IPS-NIHi7 (cell line): ENCODE measurements around the gene ARFGAP3.

Experiments
- DNase-seq: peaks from one replicate; pipeline ENCODE4 v3.0.0; 2012; ENCODE audit warnings: mixed read lengths; ENCODE audit errors: extremely low spot score

Gene ARFGAP3

DNA sequence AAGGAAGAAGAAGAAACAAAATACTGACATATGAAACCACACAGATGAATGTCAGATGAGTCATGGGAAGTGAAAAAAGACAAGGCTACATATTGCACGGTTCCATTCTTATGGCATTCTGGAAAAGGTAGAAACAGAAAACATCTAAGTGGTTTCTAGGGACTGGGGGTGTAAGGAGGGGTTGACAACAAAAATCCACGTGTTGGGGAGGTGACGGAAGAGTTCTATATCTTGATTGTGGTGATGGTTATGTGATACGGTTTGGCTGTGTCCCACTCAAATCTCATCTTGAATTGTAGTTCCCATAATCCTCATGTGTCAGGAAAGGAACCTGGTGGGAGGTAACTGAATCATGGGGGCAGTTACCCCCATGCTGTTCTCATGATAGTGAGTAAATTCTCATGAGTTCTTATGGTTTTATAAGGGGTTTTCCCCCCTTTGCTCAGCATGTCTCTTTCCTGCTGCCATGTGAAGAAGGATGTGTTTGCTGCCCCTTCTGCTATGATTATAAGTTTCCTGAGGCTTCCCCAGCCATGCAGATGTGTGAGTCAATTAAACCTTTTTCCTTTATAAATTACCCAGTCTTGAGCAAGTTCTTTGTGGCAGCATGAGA, 6.4 kb upstream of the ARFGAP3 start:
- DNase-seq = no peak

DNA sequence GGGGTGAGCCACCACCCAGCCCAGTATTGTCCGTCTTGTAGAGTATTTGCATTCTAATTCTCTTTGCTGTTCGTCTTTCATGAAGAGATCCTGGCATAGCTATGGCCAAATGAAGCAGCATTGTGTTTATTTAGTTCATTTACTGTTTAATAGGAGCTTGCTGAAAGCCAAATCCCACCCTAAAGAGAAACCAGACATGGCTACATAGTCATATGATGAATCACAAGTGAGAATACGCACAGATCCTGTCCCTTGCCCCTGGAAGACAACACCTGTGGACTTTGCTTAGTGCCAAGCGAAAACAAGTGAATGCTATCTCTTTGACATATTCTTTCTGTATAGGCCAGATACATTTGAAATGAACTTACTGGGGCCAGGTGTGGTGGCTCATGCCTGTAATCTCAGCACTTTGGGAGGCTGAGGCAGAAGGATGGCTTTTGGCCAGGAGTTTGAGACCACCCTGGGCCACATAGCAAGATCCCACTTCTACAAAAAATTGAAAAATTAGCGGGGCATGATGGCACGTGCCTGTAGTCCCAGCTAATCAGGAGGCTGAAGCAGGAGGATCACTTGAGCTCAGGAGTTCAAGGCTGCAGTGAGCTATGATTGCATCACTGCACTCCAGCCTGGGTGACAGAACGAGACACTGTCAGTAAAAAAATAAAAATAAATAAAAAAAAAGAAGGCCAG, 5.1 kb upstream of the ARFGAP3 start:
- no peak for DNase-seq

- no peak for DNase-seq
These were observed 3.9 kb upstream of the ARFGAP3 start for GRCh38 chr22:42860968-42861367.

- DNase-seq = no peak
These were observed 890 bp upstream of the ARFGAP3 start for GRCh38 chr22:42857845-42858481.

DNA sequence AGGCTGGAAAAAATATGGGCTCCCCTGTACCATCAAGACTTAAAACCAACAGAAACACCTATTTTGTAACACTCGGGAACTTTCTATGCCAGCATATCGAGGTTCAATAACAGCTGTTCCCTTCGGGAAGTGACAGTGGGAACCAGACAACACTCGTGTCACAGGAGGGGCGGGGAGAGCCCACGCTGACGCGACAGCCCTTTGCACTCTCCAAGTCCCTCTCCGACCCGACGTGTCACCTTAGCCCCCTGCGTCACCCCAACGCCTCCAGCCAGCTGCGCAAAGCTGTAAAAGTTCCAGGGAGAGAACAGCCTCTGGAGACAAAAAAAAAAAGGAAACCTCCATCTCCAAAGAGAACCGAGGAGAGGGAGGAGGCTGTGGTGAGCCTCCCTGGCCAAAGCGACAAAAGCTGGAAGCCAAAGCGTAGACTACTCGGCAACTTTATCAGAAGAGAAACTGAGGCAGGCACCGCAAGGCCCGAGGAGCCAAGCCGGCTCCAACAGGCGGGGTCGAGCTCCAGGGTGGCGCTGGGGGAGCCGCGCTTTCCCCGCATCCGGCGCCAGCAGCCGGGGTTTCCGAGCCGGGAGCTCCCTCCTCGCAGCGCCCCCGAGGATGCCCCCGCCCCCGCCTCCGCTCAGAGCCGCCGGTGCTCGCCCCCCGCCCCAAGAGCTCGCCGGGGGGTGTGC, 751 bp downstream of the ARFGAP3 start:
- DNase-seq = no peak

DNA sequence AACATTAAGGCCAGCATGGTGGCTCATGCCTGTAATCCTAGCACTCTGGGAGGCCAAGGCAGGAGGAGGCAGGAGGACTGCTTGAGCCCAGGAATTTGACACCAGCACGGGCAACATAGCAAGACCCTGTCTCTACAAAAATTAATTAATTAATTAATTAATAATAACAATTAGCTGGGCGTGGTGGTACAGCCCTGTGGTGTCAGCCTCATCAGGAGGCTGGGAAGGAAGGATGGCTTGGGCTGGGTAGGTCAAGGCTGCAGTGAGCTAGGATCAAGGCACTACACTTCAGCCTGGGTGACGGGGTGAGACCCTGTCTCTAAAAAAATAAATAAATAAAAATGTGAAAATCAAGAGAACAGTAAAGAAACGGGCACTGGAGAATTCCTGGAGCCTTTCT, 1.4 kb downstream of the ARFGAP3 start:
- no peak for DNase-seq

DNA sequence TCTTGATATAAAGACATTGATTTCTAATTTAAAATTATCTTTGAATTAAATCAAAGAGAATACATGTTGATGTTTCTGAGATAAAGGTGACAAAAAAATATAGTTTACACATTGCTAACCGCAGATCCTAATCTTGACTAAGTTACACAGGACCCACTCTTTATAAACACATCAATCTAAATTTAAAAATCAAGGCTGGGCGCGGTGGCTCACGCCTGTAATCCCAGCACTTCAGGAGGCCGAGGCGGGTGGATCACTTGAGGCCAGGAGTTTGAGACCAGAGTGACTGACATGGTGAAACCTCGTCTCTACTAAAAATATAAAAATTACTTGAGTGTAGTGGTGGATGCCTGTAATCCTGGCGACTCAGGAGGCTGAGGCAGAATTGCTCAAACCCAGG, 1.9 kb downstream of the ARFGAP3 start:
- no peak for DNase-seq

GRCh38 chr22:42848941-42849550, 8.0 kb downstream of the ARFGAP3 start:
- no peak for DNase-seq

- DNase-seq = no peak
These were observed 10.0 kb downstream of the ARFGAP3 start for GRCh38 chr22:42847110-42847509.

DNA sequence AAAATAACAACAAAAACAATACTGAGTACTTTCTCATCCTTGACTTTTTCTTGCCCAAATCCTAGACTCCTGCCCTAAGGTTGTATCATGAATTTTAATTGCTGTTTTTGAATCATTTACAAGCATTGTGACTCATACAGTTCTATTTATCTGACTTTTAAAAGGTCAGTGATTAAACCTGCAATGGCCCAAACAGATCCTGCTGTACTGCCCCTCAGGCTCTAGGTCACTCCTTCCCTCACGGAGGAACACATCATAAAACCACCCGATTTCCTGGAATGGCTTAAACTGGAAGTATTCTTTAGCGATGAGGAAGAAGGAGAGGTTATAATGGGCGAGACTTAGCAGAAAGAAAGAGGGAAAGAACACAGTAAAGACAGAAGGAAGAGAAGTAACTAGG, 12.3 kb downstream of the ARFGAP3 start:
- DNase-seq = no peak

DNA sequence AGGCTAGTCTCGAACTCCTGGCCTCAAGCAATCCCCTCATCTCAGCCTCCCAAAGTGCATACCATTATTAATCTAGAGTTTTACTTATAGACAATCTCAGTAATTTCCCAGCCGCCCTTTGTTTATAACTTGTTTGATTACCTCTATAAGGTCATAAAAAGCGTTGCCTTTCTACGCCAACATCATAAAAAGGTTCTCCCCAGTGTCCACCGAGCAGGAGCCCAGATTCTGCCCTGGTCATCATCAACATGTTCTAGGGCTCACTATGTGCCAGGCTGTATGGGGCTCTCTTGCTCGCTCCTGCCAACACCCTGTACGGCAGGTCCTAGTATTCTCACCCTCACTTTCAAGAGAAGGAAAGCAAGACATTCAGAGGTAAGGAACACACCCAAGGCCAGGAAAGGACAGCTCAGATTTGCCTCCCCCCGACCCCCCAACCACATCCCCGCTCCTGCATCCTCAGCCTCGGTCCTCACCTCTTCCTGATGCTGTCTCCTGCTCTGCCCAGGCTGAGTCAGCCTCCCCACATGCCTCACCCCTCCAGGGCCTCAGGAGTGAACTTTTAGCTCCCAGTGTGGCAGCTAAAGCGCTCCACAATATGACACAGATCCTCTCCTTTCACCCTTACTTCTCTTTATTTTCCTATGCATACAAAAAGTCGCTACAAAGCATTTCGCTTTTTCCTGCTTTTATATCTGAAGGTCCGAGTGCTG, 14.3 kb downstream of the ARFGAP3 start:
- no peak for DNase-seq

GRCh38 chr22:42841444-42841843, 15.6 kb downstream of the ARFGAP3 start:
- no peak for DNase-seq

DNA sequence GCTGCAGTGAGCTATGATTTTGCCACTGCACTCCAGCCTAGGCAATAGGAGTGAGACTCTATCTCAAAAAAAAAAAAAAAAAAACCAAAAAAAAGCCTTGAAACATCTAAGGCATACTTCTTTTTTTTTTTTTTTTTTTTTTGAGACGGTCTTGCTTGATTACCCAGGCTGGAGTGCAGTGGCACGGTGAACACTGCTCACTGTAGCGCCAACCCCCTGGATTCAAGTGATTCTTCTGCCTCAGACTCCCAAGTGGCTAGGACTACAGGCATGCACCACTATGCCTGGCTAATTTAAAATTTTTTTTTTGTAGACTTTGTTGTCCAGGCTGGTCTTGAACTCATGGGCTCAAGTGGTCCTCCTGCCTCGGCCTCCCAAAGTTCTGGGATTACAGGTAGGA, 19.5 kb downstream of the ARFGAP3 start:
- DNase-seq = no peak

DNA sequence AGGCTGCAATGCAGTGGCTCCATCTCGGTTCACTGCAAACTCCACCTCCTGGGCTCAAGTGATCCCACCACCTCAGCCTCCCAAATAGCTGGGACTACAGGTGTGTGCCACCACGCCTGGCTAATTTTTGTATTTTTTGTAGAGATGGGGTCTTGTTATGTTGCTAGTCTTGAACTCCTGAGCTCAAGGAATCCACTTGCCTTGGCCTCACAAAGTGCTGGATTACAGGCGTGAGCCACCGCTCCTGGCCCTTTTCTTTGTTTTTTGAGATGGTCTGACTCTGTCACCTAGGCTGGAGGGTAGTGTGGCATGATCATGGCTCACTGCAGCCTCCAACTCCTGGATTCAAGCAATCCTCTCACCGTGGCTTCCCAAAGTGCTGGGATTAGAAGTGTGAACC, 21.0 kb downstream of the ARFGAP3 start:
- DNase-seq = no peak

- no peak for DNase-seq
These were observed 22.7 kb downstream of the ARFGAP3 start for GRCh38 chr22:42834177-42834949.

DNA sequence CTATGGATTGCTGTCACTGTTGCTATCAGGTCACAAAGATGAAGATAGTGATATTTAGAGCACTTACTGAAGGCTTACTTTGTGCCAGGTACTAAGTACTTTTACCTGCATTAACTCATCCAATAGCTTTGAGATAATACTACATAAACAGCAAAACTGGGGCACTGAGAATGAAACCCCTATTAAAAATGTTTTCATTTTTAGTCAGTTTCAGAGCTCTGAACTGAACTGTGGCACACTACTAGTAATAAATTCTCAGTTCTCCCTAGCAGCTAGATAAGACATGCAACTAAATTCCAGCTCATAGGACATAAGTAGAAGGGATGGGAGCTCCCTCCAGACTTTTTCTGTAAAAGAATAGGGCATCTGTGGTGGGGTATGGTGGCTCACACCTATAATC, 24.0 kb downstream of the ARFGAP3 start:
- DNase-seq = no peak

GRCh38 chr22:42831712-42832111, 25.4 kb downstream of the ARFGAP3 start:
- no peak for DNase-seq

GRCh38 chr22:42830161-42830560, 26.9 kb downstream of the ARFGAP3 start:
- DNase-seq = no peak

GRCh38 chr22:42829302-42829701, 27.8 kb downstream of the ARFGAP3 start:
- DNase-seq = no peak

- no peak for DNase-seq
These were observed 31.3 kb downstream of the ARFGAP3 start for GRCh38 chr22:42825796-42826195.

DNA sequence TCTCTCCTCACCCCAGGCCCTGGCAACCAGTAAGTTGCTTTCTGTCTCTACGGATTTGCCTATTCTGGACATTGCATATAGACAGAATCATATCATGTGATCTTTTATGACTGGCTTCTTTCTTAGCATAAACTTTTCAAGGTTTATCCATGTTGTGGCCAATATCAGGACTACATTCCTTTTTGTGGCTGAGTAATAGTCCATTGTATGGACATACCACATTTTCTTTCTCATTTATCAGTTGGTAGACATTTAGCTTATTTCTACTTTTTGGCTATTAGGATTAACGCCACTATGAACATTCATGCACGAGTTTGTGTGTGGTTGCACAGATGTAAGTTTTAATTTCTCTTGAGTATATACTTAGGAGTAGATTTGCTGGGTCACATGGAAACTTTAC, 35.7 kb downstream of the ARFGAP3 start:
- DNase-seq = no peak
